Skeletal muscle satellite cell (primary cell): ENCODE data around the gene RFTN1.

ENCODE experiments used
- H3K27me3 ChIP-seq: 2 replicates; pipeline ENCODE4 v1.7.0; 2013; ENCODE audit warnings: low read length; ENCODE audit not compliant: control insufficient read depth, insufficient read depth
- H3K36me3 ChIP-seq: 2 replicates; pipeline ENCODE4 v1.7.0; 2013; ENCODE audit warnings: mild to moderate bottlenecking, control low read depth, low read length; ENCODE audit not compliant: insufficient read depth
- H3K4me1 ChIP-seq: 2 replicates; pipeline ENCODE4 v1.7.0; 2013; ENCODE audit warnings: low read length; ENCODE audit not compliant: control insufficient read depth, insufficient read depth
- H3K4me2 ChIP-seq: 2 replicates; pipeline ENCODE4 v1.7.0; 2013; ENCODE audit warnings: mild to moderate bottlenecking, low read length
- H3K4me3 ChIP-seq: 2 replicates; pipeline ENCODE4 v1.7.0; 2013; ENCODE audit warnings: low read length
- H3K9ac ChIP-seq: 2 replicates; pipeline ENCODE4 v1.7.0; 2013; ENCODE audit warnings: mild to moderate bottlenecking, low read depth, low read length, moderate library complexity
- H3K9me3 ChIP-seq: replicated peaks from 2 replicates; pipeline ENCODE4 v1.7.0; 2013; ENCODE audit warnings: mild to moderate bottlenecking, control low read depth, low read length

RFTN1 gene

DNA sequence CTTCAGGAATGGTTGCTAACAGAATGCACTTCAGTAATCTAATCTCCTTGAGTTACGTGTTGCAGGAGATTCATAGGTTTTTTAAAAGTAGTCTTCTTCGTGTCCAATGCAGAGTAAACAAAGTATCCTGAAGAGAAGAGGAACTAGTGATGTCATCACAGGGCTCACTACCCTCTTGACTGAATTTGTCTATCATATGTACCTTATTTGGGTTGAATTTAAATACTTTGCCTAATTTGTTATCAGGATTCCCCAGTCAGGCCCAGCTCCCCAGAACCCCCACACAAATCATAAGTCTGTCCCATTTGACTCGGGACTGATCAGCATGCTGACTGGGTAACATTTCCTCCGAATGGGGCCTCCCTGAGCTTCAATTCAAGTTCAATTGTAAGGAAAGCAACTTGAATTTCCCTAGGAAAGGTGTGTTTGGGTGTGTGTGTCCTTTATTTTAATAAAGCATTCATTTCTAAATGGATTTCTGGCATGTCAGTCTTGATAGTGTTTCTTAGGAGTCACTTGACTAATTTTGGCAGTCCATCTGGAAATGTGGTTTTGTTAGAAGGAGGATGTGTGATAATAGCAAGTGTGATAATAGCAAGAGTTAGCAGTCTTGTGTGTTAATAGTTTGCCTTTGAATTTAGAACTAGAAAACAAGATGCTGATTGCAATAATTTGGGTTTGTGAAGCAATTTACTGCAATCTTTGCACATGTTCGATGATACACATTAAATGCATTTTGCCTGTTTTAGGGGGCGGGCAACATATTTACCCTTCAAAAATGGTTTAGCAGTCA is 226.6 kb downstream of the RFTN1 start:
- no peaks in the 10 kb centered on the region for H3K36me3 ChIP-seq

DNA sequence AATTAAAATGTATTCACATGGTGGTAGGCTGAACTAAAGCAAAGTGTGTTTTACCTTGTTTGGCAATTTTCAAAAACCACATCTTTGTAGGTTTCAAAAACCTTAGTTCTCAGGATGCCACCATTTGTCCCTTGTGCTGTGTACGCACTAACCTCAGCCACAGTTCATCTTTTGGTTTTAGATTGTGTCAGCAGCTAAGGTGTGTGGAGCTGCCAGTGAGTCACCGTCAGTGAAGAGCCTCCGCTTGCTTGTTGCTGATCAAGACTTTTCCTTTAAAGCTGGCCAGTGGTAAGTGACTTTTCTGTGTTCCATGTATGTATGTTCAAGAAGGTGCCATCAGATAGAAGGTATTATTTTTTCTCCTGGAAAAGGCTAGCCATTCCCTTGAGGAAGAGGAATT is 227.3 kb downstream of the RFTN1 start:
- H3K4me2 ChIP-seq, result no peak overlapping the region
- no peaks in the 10 kb centered on the region for H3K27me3 ChIP-seq
- no peaks in the 10 kb centered on the region for H3K36me3 ChIP-seq
- no peak overlapping the region for H3K4me3 ChIP-seq
- no peaks in the 10 kb centered on the region for H3K9me3 ChIP-seq
- peaks cover 16% of the 10 kb centered on the region for H3K4me1 ChIP-seq
- no peak overlapping the region for H3K9ac ChIP-seq

More for the DNA sequence above, 226.6 kb downstream of the RFTN1 start:
- Histone ChIP-seq H3K9me3 (no peaks in the 10 kb centered on the region), H3K4me2 (no peak overlapping the region), H3K27me3 (no peaks in the 10 kb centered on the region), H3K4me3 (no peak overlapping the region), H3K9ac (no peak overlapping the region), H3K4me1 (peaks cover 16% of the 10 kb centered on the region)

DNA sequence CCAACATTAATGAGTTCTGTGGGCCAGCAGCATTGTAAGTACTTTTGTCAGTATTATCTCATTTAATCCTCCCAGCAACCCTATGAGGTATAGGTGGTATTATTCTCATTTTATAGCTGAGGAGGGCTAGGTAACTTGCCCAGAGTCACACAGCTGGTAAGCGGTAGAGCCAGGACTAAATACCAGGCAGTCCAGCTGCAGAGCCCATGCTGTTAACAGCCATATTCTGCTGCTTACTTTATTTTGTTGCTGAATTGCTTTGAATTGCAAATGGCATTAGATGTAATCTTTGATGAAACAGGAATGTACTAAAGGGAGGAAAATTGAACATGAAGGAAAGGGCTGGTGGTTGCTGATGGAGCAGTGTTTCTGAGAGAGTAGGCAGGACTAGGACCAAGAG is 228.9 kb downstream of the RFTN1 start:
- H3K4me1 ChIP-seq, result peaks cover 16% of the 10 kb centered on the region
- H3K4me2 ChIP-seq, result no peak overlapping the region
- H3K36me3 ChIP-seq, result no peaks in the 10 kb centered on the region
- H3K9ac ChIP-seq, result no peak overlapping the region
- no peaks in the 10 kb centered on the region for H3K9me3 ChIP-seq
- H3K4me3 ChIP-seq, result no peak overlapping the region
- H3K27me3 ChIP-seq, result no peaks in the 10 kb centered on the region

DNA sequence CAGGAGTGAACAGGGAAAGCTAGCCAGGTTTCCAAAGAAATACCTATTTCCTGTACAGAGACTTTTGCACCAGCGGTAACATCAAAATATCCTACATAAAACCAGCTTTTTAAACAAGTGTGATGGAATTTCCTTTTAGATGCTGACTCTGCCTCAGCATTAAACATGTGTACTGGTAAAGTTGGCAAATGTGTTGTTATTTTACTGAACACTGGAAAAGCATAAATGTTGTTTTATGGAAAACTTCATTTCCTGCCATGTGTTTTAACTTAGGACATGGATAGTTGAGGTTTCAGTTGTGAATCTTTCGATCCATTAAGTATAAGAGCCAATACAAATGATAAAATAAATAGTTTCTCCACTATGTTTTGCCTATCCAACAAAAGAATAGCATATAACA is 232.8 kb downstream of the RFTN1 start:
- peaks cover 16% of the 10 kb centered on the region for H3K4me1 ChIP-seq
- H3K4me2 ChIP-seq, result no peak overlapping the region
- no peaks in the 10 kb centered on the region for H3K9me3 ChIP-seq
- H3K4me3 ChIP-seq, result no peak overlapping the region
- H3K36me3 ChIP-seq, result no peaks in the 10 kb centered on the region
- H3K9ac ChIP-seq, result no peak overlapping the region
- no peaks in the 10 kb centered on the region for H3K27me3 ChIP-seq

DNA sequence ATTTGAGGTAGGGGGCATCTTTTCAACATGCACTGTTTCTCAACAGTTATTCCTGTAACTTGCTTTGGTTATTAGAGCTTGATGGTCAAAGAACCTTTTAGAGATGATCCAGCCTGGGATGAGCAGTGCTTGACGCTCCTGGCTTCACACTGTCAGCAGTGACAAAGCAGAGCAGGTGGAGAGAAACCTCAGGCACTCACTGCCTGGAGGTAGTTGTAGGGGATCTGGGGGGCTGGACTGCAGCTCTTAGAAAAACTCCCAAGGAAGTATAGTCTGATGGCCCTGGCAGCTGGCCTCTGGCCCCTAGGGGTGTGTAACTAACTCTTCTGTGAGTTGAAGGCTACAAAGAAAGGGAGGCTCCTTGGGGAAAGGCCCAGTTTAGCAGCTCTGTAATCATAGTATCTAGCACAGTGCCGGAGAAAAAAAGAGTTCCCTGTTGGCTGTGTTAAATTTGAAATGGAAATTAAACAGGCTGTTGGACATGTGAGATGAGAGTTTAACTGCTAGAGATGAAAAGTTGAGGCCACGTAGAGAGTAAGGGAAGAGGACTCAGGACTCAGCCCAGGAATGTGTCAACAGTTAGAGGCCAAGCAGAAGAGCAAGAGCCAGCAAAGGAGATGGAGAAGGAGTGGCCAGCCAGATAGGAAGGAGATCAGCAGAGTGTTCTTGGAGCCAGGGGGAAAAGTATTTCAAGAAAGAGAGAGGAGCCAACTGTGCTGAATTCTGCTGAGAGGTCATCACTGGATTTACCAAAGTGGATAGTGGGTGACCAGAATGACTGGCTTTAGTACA is 234.3 kb downstream of the RFTN1 start:
- H3K9ac ChIP-seq, result no peak overlapping the region
- no peaks in the 10 kb centered on the region for H3K36me3 ChIP-seq
- no peak overlapping the region for H3K4me3 ChIP-seq
- H3K9me3 ChIP-seq, result no peaks in the 10 kb centered on the region
- H3K27me3 ChIP-seq, result no peaks in the 10 kb centered on the region
- no peak overlapping the region for H3K4me2 ChIP-seq
- H3K4me1 ChIP-seq, result peaks cover 16% of the 10 kb centered on the region

DNA sequence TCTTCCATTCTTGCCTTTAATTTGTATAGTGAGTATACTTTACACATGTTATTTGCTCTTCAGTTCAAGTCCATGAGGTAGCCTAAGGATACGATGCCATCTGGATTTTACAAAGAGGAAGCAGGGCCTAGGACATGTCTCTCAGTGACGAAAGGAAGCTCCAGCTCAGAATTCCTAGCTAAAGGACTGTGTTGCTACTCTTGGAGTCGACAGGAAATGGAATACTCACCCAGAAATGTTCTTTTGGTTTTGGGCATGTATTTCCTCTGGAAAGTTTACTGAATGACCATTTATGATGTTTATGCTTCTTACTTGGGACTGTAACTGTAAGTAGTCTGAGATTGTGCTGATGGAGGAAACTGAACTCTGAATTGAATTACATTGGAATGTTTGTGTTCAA is 236.0 kb downstream of the RFTN1 start:
- no peaks in the 10 kb centered on the region for H3K27me3 ChIP-seq
- no peaks in the 10 kb centered on the region for H3K9me3 ChIP-seq
- no peak overlapping the region for H3K9ac ChIP-seq
- H3K4me2 ChIP-seq, result no peak overlapping the region
- H3K4me1 ChIP-seq, result peaks cover 16% of the 10 kb centered on the region
- no peaks in the 10 kb centered on the region for H3K36me3 ChIP-seq
- no peak overlapping the region for H3K4me3 ChIP-seq

DNA sequence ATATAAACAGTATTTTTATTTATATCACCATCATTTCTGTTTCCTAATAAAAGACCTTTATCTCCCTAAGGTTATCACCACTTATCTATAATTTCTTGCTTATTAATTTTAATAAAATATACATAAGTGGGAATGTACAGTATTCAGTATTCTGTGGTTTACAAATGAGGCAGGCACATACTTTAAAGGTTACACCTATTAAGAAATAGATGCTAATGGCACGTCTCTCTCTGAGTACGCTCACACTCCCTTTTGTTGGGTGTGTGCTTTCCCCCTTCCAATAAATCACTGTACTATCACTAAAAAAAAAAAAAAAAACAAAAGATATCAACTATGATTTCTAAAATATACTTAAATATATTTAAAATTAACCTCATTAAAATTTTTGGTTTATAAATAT is 239.6 kb downstream of the RFTN1 start:
- Histone ChIP-seq H3K4me1 (peaks cover 7% of the 10 kb centered on the region), H3K9ac (no peak overlapping the region), H3K27me3 (no peaks in the 10 kb centered on the region), H3K4me3 (no peak overlapping the region), H3K9me3 (no peaks in the 10 kb centered on the region), H3K36me3 (no peaks in the 10 kb centered on the region), H3K4me2 (no peak overlapping the region)

DNA sequence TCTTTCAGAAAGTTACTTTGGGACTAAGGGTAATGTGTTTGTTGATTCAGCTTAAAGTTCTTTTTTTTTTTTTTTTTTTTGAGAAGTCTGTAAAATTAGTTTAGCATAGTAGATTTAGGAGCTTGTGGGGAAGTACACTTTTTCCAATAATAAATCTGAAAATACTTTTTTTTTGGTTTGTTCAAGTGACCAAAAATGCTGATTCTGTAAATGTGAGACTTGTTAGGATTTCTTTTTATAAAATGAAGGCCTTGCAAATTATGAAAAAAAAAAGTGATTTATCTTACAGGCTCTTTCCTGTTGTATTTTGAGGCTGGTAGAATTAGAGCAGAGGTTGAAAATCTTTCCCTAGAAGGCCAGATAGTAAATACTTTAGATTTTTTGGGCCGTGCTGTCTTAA is 240.9 kb downstream of the RFTN1 start:
- Histone ChIP-seq H3K36me3 (no peaks in the 10 kb centered on the region), H3K9me3 (no peaks in the 10 kb centered on the region)

DNA sequence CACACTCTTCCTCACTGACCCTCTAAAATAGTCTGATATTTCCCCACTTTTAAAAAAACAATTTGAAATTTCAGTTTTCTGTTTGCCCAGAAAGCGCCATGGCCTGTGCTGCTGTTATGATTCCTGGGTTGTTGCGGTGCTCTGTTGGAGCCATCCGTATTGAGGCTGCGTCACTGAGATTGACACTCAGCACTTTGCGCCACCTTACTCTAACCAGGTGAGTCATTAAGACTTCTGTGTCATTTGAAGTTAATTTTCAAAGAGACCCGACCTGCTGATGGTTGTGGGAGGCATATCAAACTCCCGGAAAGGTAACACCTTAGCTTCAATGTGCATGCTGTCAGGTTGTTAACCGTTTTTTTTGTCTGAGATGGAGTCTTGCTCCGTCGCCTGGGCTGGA is 242.6 kb downstream of the RFTN1 start:
- H3K36me3 ChIP-seq, result no peaks in the 10 kb centered on the region
- H3K27me3 ChIP-seq, result no peaks in the 10 kb centered on the region
- no peak overlapping the region for H3K9ac ChIP-seq
- H3K4me1 ChIP-seq, result peaks cover 4% of the 10 kb centered on the region
- no peak overlapping the region for H3K4me2 ChIP-seq
- H3K4me3 ChIP-seq, result no peak overlapping the region
- H3K9me3 ChIP-seq, result no peaks in the 10 kb centered on the region

More for the DNA sequence above, 240.9 kb downstream of the RFTN1 start:
- Histone ChIP-seq H3K9ac (no peak overlapping the region), H3K27me3 (no peaks in the 10 kb centered on the region), H3K4me1 (peaks cover 3% of the 10 kb centered on the region), H3K4me2 (no peak overlapping the region), H3K4me3 (no peak overlapping the region)

DNA sequence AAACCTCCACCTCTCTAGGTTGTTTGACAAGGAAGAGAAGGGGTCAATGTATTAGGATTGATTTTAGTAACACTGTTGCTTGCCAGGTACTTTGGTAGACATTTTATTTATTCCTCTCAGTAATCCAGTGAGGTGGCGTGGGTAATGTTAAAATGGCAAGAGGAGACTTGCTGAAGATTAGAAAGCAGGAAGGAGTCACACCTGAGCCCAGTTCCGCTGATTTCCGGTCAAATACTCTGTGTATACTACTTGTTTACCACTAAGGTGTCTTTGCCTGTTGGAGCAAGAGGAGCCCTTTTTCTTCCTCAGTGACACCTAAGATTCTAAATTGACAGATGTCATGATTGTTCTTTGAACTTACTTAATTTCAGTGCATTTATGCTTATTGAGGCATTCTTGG is 246.8 kb downstream of the RFTN1 start:
- Histone ChIP-seq H3K4me2 (peak overlapping the region; percentile 96), H3K27me3 (no peaks in the 10 kb centered on the region), H3K4me3 (no peak overlapping the region), H3K9me3 (no peaks in the 10 kb centered on the region), H3K9ac (no peak overlapping the region), H3K4me1 (peaks cover 16% of the 10 kb centered on the region), H3K36me3 (peaks cover under 1% of the 10 kb centered on the region)
